ENCODE results near the gene CCL13.
"Not testable (repeated sequence)": the region's sequence is repeated elsewhere in the genome, so short reads cannot be mapped to it uniquely, and the experiment has no call there.

CCL13 gene

GRCh38 chr17:34356194-34356593 lies at the start of gene CCL13:
CCL13 (plus strand) TSS chr17:34356480; CDS start chr17:34356527, 47 bp downstream.
- no peak for DNase-seq
- in situ Hi-C loops (cut with HindIII; ENCODE audit: low pct_ligation_motif_present, low pct_unique_long_range_greater_than_20kb, low sequenced_read_pairs), result no loop called here

- in situ Hi-C loops (cut with HindIII; ENCODE audit: low pct_ligation_motif_present, low pct_unique_long_range_greater_than_20kb, low sequenced_read_pairs), result loop anchor here (25.0 kb wide), 1 partner anchor 95 kb away; no protein-coding TSS in a partner anchor
- DNase-seq, result no peak
These were observed 49.2 kb upstream of the CCL13 start for GRCh38 chr17:34307110-34307509.

DNA sequence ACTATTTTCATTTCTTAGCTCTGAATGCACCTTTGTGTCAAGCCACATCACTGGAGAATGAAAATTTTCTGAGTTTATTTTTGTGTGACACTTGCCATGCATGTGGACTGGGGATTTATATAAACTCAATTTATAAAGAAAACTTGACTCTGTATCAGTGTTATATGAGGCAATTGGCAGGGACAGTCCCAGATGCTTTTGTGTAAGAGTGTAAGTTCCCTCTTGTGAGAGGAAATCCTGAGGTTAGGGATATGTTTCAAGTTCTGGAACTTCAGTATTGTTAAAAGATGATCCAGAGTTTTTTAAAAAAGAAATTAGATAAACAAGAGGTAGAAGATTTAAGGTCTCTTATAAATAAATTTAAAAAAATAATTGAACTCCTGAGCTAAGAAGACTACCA lies 47.9 kb upstream of the CCL13 start:
- in situ Hi-C loops (cut with HindIII; ENCODE audit: low pct_ligation_motif_present, low pct_unique_long_range_greater_than_20kb, low sequenced_read_pairs), result loop anchor here (25.0 kb wide), 1 partner anchor 96 kb away; no protein-coding TSS in a partner anchor
- DNase-seq, result no peak

- in situ Hi-C loops (cut with HindIII; ENCODE audit: low pct_ligation_motif_present, low pct_unique_long_range_greater_than_20kb, low sequenced_read_pairs), result loop anchor here (25.0 kb wide), 1 partner anchor 99 kb away; no protein-coding TSS in a partner anchor
- DNase-seq, result no peak
These were observed 45.0 kb upstream of the CCL13 start for GRCh38 chr17:34311291-34311690.

DNA sequence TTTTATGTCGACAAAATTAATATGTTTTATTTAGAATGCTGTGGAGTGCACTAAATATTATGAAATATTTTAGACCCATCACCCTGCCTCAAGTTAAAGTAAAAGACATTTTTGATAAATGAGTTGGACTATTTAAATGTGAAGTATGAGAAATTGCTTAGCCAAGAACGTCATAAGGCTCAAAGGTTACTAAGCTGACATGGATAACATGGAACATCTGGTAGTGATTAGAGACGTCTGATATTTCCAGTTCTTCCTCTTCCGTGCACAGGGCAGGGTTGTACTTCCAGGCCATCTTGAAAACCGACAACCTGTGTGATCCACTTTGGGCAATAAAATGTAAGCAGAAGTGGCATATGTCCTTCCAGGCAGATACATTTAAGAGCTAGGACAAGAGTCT lies 44.2 kb upstream of the CCL13 start:
- in situ Hi-C loops (cut with HindIII; ENCODE audit: low pct_ligation_motif_present, low pct_unique_long_range_greater_than_20kb, low sequenced_read_pairs), result loop anchor here (25.0 kb wide), 1 partner anchor 100 kb away; no protein-coding TSS in a partner anchor

DNA sequence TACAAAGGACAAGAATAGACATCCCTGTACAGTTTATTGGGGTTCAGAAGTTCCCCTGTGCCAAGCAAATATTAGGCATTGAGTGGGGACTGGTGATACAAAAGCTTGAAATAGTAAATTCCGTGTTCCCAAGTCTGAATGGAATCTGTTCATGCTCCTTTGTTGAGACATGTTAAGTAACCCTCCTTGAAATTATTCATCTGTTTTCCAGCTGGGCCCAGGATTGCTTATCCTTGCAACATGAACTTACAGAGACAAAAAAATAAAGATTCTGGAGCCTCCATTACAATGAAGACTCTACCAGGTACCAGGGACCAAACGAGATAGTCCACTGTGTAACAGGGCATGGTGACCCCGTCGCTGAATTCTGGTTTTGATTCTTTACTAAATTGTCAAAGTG lies 43.1 kb upstream of the CCL13 start:
- in situ Hi-C loops (cut with HindIII; ENCODE audit: low pct_ligation_motif_present, low pct_unique_long_range_greater_than_20kb, low sequenced_read_pairs), result loop anchor here (25.0 kb wide), 1 partner anchor 101 kb away; no protein-coding TSS in a partner anchor
- no peak for DNase-seq

More for the DNA sequence above, 44.2 kb upstream of the CCL13 start:
- DNase-seq, result no peak

DNA sequence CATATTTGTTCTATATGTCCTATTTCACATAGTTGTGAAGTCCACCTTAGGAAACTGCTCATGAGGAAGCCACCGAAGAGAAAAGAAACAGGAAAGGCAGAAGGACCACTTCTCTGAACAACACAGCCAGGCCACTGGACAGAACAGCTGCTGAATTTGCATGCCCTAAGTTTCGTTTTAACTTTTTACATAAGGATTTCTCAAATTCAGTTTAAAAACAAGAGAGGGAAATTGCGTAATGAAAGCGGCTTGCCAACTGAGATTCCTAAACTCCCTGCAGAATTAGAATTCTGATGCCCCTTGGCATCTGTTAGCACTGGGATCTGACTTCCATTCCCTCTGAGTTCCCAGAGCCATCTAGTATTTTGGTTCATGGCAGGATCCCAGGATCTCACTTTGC lies 42.0 kb upstream of the CCL13 start:
- in situ Hi-C loops (cut with HindIII; ENCODE audit: low pct_ligation_motif_present, low pct_unique_long_range_greater_than_20kb, low sequenced_read_pairs), result loop anchor here (25.0 kb wide), 1 partner anchor 102 kb away; no protein-coding TSS in a partner anchor
- DNase-seq, result no peak

- peak; percentile 9 for DNase-seq
- in situ Hi-C loops (cut with HindIII; ENCODE audit: low pct_ligation_motif_present, low pct_unique_long_range_greater_than_20kb, low sequenced_read_pairs), result loop anchor here (25.0 kb wide), 1 partner anchor 106 kb away; no protein-coding TSS in a partner anchor
These were observed 37.8 kb upstream of the CCL13 start for GRCh38 chr17:34318474-34318873.

GRCh38 chr17:34319039-34319483 lies 37.2 kb upstream of the CCL13 start, which contains the start of gene CCL8:
CCL8 (plus strand) TSS chr17:34319435; CDS start chr17:34319502, 67 bp downstream.
- no peak for DNase-seq
- in situ Hi-C loops (cut with HindIII; ENCODE audit: low pct_ligation_motif_present, low pct_unique_long_range_greater_than_20kb, low sequenced_read_pairs), result loop anchor here (25.0 kb wide), 1 partner anchor 107 kb away; no protein-coding TSS in a partner anchor

GRCh38 chr17:34321964-34322363 lies 34.3 kb upstream of the CCL13 start:
- no peak for DNase-seq
- in situ Hi-C loops (cut with HindIII; ENCODE audit: low pct_ligation_motif_present, low pct_unique_long_range_greater_than_20kb, low sequenced_read_pairs), result loop anchor here (25.0 kb wide), 1 partner anchor 110 kb away; no protein-coding TSS in a partner anchor

GRCh38 chr17:34327580-34327979 lies 28.7 kb upstream of the CCL13 start:
- in situ Hi-C loops (cut with HindIII; ENCODE audit: low pct_ligation_motif_present, low pct_unique_long_range_greater_than_20kb, low sequenced_read_pairs); DNase-seq: not testable (repeated sequence)

DNA sequence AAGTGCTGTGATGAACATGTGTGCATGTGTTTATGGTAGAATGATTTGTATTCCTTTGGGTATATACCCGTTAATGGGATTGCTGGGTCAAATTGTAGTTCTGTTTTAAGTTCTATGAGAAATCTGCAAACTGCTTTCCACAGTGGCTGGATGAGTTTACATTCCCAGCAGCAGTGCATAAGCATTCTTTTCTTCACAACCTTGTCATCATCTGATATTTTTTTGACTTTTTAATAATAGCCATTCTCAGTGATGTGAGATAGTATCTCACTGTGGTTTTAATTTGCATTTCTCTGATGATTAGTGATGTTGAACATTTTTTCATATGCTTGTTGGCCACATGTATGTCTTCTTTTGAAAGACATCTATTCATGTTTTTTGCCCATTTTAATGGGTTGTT lies 18.6 kb upstream of the CCL13 start:
- DNase-seq, result no peak
- in situ Hi-C loops (cut with HindIII; ENCODE audit: low pct_ligation_motif_present, low pct_unique_long_range_greater_than_20kb, low sequenced_read_pairs), result no loop called here

- DNase-seq, result no peak
- in situ Hi-C loops (cut with HindIII; ENCODE audit: low pct_ligation_motif_present, low pct_unique_long_range_greater_than_20kb, low sequenced_read_pairs), result no loop called here
These were observed 17.0 kb upstream of the CCL13 start for GRCh38 chr17:34339138-34339770.

- in situ Hi-C loops (cut with HindIII; ENCODE audit: low pct_ligation_motif_present, low pct_unique_long_range_greater_than_20kb, low sequenced_read_pairs), result no loop called here
- no peak for DNase-seq
These were observed 14.4 kb upstream of the CCL13 start for GRCh38 chr17:34341916-34342315.

DNA sequence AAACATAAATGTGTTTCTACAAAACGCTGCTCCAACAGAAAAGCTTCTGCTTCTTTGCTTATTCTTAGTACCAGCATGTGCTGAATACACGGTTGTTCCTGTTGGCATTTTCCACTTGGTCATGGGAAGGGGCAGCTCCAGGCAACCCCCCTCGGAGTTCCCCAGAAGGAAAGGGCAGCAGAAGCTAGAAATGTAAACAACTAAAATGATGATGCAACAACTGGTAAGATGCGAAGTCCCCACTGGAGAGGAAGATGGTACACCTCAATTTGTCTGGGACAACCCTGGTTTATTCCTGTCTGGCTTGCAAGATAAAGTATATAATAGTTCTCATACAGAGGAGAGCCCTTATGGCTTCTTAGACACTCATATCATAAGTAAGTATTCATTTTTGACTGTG lies 9.2 kb upstream of the CCL13 start:
- no peak for DNase-seq

GRCh38 chr17:34349751-34350150 lies 6.5 kb upstream of the CCL13 start:
- in situ Hi-C loops (cut with HindIII; ENCODE audit: low pct_ligation_motif_present, low pct_unique_long_range_greater_than_20kb, low sequenced_read_pairs), result no loop called here
- no peak for DNase-seq

More for the DNA sequence above, 9.2 kb upstream of the CCL13 start:
- in situ Hi-C loops (cut with HindIII; ENCODE audit: low pct_ligation_motif_present, low pct_unique_long_range_greater_than_20kb, low sequenced_read_pairs), result no loop called here

GRCh38 chr17:34351096-34351495 lies 5.2 kb upstream of the CCL13 start:
- in situ Hi-C loops (cut with HindIII; ENCODE audit: low pct_ligation_motif_present, low pct_unique_long_range_greater_than_20kb, low sequenced_read_pairs), result no loop called here
- no peak for DNase-seq

- in situ Hi-C loops (cut with HindIII; ENCODE audit: low pct_ligation_motif_present, low pct_unique_long_range_greater_than_20kb, low sequenced_read_pairs), result no loop called here
These were observed 4.1 kb upstream of the CCL13 start for GRCh38 chr17:34352191-34352590.

GRCh38 chr17:34354637-34355036 lies 1.6 kb upstream of the CCL13 start:
- DNase-seq, result no peak
- in situ Hi-C loops (cut with HindIII; ENCODE audit: low pct_ligation_motif_present, low pct_unique_long_range_greater_than_20kb, low sequenced_read_pairs), result no loop called here

More at GRCh38 chr17:34352191-34352590, 4.1 kb upstream of the CCL13 start:
- DNase-seq, result no peak

- no peak for DNase-seq
- in situ Hi-C loops (cut with HindIII; ENCODE audit: low pct_ligation_motif_present, low pct_unique_long_range_greater_than_20kb, low sequenced_read_pairs), result no loop called here
These were observed 1.1 kb downstream of the CCL13 start for GRCh38 chr17:34357398-34357797.

All from ACHN (cell line).